ENCODE results near the gene ARHGEF4.
"Not testable (repeated sequence)": the region's sequence is repeated elsewhere in the genome, so short reads cannot be mapped to it uniquely, and the experiment has no call there.

The ARHGEF4 gene

DNA sequence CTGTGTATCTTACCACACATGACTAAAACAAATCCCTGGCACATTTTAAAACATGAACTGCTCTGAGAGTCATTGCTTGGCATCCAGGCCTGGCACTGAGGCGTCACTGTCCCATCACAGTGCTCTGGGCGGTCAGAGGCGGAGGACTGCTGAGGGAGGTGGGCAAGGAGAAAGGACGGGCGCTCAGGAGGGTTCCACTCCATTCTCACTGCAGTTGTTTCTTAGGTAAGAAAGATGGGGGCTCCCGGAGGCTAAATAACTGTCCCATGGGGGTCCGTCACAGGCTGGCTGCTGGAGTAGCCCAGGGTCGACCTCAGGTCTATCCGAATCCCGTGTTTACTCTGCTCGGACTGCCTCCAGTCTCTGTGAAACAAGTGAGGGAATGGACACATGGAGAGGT is 139.0 kb downstream of the ARHGEF4 start:
- no peak for DNase-seq (ENCODE audit: low read depth in 2 of 2)

DNA sequence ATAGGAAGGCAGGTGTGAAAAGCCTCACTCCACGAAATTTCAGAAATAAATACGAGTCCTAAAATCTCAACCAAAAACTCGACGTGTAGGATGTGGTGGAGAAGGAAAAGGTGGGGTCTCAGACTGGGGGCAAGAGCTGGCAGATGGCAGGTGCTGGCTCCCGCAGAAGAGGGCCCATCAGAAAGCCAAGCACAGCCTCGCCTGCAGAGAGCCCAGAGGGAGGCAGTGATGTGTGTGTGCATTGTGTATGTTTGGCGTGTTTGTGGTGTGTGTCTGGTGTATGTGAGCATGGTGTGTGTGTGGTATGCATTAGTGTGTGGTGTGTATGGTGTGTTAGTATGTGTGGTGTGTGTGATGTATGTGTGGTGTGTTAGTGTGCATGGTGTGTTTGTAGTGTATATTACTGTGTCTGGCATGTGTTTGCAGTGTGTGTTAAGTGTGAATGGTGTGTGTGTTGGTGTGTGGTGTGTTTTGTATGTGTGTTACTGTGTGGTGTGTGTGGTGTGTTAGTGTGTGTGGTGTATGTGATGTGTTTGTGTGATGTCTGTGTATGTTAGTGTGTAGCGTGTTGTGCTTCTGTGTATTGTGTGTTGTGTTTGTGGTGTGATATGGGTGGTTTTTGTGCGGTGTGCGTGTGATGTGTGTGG is 140.0 kb downstream of the ARHGEF4 start:
- no peak for DNase-seq (ENCODE audit: low read depth in 2 of 2)

- DNase-seq (ENCODE audit: low read depth in 2 of 2) = no peak
These were observed 140.8 kb downstream of the ARHGEF4 start for GRCh38 chr2:130977461-130978050.

DNA sequence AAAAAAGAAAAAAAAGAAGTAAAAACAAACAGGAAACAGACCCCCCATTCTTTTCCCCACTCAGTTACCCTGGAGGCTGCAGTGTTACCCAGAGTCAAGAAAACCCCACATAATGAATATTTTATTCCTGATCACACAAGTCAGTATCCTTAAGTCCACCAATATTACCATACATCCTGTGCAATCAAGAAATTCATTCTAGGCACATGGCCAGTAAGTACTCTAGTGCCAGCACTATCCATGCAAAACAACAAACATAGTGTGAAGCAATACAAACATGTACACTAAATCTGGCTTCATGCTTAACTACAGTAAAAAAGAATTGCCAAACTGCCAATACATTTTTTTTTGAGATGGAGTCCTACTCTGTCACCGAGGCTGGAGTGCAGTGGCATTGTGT is 145.0 kb downstream of the ARHGEF4 start:
- no peak for DNase-seq (ENCODE audit: low read depth in 2 of 2)

GRCh38 chr2:130985206-130985780 is 148.6 kb downstream of the ARHGEF4 start:
- DNase-seq (ENCODE audit: low read depth in 2 of 2) = no peak

DNA sequence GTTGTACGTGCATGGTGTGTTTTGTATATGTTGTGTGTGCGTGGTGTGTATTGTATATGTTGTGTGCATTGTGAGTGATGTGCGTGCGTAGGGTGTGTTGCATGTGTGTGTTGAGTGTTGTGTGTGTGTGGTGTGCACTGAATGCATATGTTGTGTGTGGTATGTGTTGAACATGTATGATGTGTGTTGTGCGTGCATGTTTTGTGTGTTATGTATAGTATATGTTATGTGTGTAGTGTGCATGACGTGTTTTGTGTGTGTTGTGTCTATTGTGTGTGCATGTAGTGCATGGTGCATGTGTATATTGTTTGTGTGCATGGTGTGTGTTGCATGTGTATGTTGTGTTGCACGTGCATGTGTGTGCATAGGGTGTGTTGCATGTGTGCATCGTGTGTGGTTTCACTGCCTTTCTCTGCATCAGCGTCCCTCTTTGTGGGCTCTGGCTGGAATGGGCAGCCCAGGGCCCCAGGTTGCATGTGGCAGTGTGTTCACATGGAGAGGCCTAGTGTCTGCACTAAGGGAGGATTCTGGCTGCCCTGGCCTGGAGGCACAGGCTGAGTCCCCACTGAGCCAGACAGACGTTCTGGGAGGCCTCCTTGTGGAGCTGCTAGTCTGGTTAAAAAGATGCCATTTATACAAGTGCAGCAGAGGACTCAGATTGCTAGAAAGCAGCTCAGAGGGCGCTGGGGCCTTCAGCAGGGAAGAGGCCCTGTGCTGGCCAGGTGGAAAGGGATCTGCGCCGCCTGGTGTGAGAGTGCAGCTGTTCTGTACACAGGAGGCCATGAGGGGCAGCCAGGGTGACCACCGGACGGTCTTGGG is 149.3 kb downstream of the ARHGEF4 start:
- no peak for DNase-seq (ENCODE audit: low read depth in 2 of 2)

GRCh38 chr2:130986890-130987493 is 150.3 kb downstream of the ARHGEF4 start:
- DNase-seq (ENCODE audit: low read depth in 2 of 2) = no peak

DNA sequence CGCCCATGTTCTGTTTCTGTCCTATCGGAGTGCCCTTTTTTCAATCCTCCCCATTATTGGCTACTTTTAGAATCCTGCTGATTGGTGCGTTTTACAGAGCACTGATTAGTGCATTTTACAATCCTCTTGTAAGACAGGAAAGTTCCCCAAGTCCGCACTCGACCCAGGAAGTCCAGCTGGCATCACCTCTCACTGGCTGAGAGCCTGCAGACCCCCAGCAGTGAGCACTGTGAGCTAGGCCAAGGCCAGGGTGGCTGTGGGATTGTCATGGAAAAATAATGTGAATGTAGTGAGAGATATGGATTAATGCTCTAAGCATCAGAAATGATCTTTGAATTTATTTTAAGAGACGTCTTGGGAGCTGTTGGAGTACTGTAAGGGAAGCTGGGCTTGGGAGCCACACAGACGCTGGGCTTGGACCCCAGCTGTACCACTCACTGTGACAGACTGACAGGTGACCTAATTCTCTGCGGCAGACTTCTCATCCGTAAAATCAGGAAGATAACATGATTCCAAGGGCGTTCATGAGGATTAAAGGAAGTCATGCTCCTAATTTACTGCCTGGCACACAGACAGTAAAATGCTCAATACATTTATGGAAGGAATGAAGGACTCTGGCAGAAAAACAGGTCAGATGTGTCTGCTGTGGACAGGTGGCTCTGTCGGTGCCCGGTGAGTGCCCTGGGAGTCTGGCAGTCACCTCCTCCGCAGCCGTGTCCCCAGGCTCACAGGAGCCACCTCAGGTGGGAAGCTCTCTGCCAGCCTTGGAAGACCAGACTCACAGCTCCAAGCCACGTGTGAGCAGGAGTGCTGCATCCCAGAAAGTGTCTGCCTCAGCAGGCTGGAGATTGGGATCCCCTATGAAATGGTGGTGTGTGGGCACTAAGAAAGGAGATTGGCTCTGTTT is 151.1 kb downstream of the ARHGEF4 start:
- DNase-seq (ENCODE audit: low read depth in 2 of 2) = no peak

GRCh38 chr2:130991446-130991845 is 154.7 kb downstream of the ARHGEF4 start:
- DNase-seq (ENCODE audit: low read depth in 2 of 2) = not testable (repeated sequence)

- DNase-seq (ENCODE audit: low read depth in 2 of 2) = not testable (repeated sequence)
These were observed 155.3 kb downstream of the ARHGEF4 start for GRCh38 chr2:130992003-130992402.

GRCh38 chr2:130996691-130997090 is 160.0 kb downstream of the ARHGEF4 start:
- DNase-seq (ENCODE audit: low read depth in 2 of 2) = no peak

DNA sequence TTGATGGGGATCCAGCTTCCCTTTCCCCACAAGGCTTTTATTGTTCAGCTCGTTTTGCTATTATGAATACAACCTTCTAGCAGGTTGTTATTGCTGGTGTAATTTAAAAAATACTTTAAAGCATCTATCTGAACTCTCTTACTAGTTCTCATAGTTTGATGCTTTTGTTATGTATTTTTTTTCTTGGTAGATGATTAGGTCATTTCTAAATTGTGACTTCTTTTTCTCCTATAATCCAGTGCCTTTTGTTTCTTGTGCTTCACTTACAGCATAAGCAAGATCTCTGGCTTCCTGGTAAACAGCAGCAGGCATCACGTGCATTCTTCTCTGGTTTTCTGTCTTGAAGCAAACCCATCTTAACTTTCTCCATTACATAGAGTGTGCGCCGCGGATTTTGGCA is 160.5 kb downstream of the ARHGEF4 start:
- DNase-seq (ENCODE audit: low read depth in 2 of 2) = no peak

DNA sequence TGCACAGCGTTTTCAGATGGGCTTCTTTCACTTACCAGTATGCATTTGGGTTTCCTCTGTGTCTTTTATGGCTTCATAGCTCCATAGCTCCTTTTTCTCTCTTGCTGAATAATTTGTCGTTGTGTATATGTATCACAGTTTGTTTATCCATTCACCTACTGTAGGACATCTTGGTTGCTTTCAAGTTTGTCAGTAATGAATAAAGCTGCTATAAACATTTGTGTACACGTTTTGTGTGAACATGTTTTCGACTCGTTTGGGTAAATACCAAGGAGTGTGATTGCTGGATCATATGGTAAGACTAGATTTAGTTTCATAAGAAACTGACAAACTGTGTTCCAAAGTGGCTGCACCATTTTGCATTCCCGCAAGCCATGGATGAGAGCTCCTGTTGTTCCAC is 161.8 kb downstream of the ARHGEF4 start:
- no peak for DNase-seq (ENCODE audit: low read depth in 2 of 2)

GRCh38 chr2:131004446-131005209 is 167.9 kb downstream of the ARHGEF4 start:
- DNase-seq (ENCODE audit: low read depth in 2 of 2) = no peak

DNA sequence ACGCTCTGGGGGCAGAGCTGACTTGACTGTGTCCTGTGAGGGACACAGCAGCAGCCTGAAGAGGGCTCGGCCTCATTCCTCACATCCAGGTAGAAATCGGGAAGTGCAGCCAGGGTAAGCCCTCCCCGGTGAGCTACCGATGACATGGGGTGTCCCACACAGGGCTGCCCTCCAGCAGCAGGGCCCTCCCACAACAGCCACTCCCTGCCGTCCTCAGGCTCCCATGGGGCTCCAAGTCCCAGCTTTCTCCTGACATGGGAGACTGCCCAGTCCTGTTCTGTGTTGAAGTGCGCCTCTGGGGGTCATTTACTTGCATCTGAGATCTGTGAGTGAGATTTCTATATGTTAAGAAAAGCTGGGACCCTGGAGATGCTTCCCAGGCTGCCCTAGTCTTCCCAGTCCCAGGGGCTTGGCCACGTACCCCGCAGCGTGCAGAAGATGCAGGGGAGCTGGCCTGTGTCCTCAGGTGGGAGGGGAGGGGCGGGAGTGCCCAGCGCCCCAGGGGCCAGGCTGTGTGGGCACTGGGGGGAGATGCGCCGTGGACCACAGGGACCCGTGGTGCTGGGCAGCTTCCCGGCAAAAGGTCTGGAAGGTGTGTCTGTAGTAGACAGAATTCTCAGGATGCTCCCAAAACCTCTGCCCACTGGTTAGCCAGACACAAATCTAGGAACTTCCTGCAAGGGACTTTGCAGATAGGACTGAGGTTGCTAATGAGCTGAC is 168.7 kb downstream of the ARHGEF4 start:
- DNase-seq (ENCODE audit: low read depth in 2 of 2) = no peak

GRCh38 chr2:131006561-131006960 is 169.8 kb downstream of the ARHGEF4 start:
- no peak for DNase-seq (ENCODE audit: low read depth in 2 of 2)

GRCh38 chr2:131008967-131009366 is 172.3 kb downstream of the ARHGEF4 start:
- no peak for DNase-seq (ENCODE audit: low read depth in 2 of 2)

DNA sequence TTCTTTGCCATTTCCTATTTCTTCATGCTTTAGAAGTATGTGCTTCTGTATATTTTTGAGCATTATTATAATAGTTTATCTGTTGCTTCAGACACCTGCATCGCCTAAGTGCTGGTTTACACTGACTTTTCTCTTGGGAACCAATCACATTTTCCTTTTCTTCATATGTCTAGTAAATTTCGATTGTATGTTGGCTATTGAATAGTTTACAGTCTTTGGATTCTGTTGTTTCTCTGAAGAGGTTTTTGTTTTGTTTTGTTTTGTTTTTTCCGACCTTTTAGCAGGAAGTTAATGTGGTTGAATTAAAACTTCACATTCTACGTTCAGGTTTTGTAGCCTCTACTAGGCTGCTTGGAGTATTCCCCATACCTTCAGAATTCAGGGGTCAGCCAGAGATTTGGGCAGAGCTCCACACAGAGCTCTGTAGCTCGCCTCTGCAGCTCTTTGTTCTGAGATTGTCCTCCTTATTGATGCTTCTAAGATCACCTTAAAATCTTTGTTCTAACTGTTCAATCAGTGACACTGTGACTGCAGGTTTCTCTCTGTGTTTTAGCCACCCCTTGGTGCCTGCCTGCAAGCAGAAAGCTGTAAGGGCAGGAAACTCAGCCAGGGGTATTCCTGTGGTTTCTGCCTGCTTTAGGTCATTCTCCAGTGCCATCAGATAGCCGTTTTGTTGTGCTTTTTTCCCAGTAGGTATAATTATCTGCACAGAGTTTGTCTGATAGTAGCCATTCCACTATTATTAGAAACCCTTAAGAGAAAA is 173.2 kb downstream of the ARHGEF4 start:
- DNase-seq (ENCODE audit: low read depth in 2 of 2) = no peak

GRCh38 chr2:131010566-131010965 is 173.9 kb downstream of the ARHGEF4 start:
- DNase-seq (ENCODE audit: low read depth in 2 of 2) = no peak
